ENCODE measurements around the gene JARID2. TPM values are rescaled to one million over a fixed set of nuclear protein-coding genes. Genes with fewer than 3 reads are reported as not detected.

Gene JARID2
- polyA plus RNA-seq, 1 of the 3 experiments (the other 2 are of a cell fraction), result 3.4 TPM

DNA sequence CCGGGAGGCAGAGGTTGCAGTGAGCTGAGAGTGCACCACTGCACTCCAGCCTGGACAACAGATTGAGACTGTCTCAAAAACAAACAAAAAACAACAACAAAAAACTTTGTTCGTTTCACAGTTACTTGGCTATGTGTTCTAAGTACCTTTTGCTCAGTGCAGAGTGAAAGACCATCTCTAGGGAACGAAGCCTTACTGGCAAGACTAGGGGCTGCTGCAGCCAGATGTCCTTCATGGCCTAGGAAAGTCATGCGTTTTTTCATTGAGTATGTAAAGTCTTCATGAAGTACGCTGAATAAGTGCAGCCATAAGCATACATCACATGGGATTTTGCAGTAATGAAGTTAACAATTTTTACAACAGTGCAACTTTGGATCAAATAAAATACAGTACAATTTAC is 111.1 kb downstream of the JARID2 start:
- Histone ChIP-seq H3K9me2 (no peaks in the 10 kb centered on the region), H3K4me3 (ENCODE audit: low read depth in 2 of 2, low read length in 1 of 2) (no peak overlapping the region), H3K36me3 (replicated peaks in 1 of 2; ENCODE audit: control insufficient read depth in 1 of 2, insufficient read depth in 2 of 2, low read length in 1 of 2) (no peaks in the 10 kb centered on the region), H3K9ac (no peak overlapping the region), H3K4me1 (ENCODE audit: control insufficient read depth in 1 of 2, insufficient read depth in 2 of 2, low read depth in 1 of 2, low read length in 1 of 2) (peaks cover 0 to 14% of the 10 kb centered on the region in 2 experiments; a peak in 3 of 4 replicates), H3K79me2 (ENCODE audit: insufficient read depth) (peaks cover 14% of the 10 kb centered on the region; the same call in 1 of the 2 replicates), H2AFZ (ENCODE audit: low read depth) (no peak overlapping the region), H3K27ac (ENCODE audit: low read depth in 2 of 2, low read length in 1 of 2) (no peak overlapping the region), H3K27me3 (ENCODE audit: insufficient read depth) (no peaks in the 10 kb centered on the region), H4K20me1 (ENCODE audit: insufficient read depth) (peaks cover 5% of the 10 kb centered on the region; the same call in 1 of the 2 replicates), H3K9me3 (no peaks in the 10 kb centered on the region), H3F3A (replicated peaks; ENCODE audit: insufficient read depth) (peaks cover 3% of the 10 kb centered on the region), H3K4me2 (no peak overlapping the region)
- DNase-seq, result no peak
- CTCF ChIA-PET, result interaction anchor here (0.6 to 2.0 kb wide), 2 partner anchors 11 to 106 kb away, joined by 3 to 5 read pairs; no protein-coding TSS in a partner anchor
- TF ChIP-seq TCF12 (IDR thresholded peaks at IDR 0.05) (no peak), SIN3A (IDR thresholded peaks at IDR 0.05; ENCODE audit: borderline replicate concordance, low read depth, low read length) (no peak), EZH2phosphoT487 (IDR thresholded peaks at IDR 0.05; ENCODE audit: borderline replicate concordance, low read depth) (no peak), RAD21 (IDR thresholded peaks at IDR 0.05; ENCODE audit: low read length) (no peak), CHD2 (IDR thresholded peaks at IDR 0.05; ENCODE audit: low read length, partially characterized antibody) (no peak)
- TF ChIP-seq, protein P1, sequence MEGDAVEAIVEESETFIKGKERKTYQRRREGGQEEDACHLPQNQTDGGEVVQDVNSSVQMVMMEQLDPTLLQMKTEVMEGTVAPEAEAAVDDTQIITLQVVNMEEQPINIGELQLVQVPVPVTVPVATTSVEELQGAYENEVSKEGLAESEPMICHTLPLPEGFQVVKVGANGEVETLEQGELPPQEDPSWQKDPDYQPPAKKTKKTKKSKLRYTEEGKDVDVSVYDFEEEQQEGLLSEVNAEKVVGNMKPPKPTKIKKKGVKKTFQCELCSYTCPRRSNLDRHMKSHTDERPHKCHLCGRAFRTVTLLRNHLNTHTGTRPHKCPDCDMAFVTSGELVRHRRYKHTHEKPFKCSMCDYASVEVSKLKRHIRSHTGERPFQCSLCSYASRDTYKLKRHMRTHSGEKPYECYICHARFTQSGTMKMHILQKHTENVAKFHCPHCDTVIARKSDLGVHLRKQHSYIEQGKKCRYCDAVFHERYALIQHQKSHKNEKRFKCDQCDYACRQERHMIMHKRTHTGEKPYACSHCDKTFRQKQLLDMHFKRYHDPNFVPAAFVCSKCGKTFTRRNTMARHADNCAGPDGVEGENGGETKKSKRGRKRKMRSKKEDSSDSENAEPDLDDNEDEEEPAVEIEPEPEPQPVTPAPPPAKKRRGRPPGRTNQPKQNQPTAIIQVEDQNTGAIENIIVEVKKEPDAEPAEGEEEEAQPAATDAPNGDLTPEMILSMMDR (IDR thresholded peaks at IDR 0.05), result no peak
- TF ChIP-seq, protein P2, sequence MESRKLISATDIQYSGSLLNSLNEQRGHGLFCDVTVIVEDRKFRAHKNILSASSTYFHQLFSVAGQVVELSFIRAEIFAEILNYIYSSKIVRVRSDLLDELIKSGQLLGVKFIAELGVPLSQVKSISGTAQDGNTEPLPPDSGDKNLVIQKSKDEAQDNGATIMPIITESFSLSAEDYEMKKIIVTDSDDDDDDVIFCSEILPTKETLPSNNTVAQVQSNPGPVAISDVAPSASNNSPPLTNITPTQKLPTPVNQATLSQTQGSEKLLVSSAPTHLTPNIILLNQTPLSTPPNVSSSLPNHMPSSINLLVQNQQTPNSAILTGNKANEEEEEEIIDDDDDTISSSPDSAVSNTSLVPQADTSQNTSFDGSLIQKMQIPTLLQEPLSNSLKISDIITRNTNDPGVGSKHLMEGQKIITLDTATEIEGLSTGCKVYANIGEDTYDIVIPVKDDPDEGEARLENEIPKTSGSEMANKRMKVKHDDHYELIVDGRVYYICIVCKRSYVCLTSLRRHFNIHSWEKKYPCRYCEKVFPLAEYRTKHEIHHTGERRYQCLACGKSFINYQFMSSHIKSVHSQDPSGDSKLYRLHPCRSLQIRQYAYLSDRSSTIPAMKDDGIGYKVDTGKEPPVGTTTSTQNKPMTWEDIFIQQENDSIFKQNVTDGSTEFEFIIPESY (IDR thresholded peaks at IDR 0.05; ENCODE audit: borderline replicate concordance, low read depth), result no peak
- TF ChIP-seq, protein P3, sequence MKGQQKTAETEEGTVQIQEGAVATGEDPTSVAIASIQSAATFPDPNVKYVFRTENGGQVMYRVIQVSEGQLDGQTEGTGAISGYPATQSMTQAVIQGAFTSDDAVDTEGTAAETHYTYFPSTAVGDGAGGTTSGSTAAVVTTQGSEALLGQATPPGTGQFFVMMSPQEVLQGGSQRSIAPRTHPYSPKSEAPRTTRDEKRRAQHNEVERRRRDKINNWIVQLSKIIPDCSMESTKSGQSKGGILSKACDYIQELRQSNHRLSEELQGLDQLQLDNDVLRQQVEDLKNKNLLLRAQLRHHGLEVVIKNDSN (IDR thresholded peaks at IDR 0.05; ENCODE audit: borderline replicate concordance, low read depth), result no peak
- POLR2A ChIA-PET, result no interaction called here
- 94% methylated on average over 5 of the region's 5 CpGs for WGBS (ENCODE audit: low lambda C conversion rate)

DNA sequence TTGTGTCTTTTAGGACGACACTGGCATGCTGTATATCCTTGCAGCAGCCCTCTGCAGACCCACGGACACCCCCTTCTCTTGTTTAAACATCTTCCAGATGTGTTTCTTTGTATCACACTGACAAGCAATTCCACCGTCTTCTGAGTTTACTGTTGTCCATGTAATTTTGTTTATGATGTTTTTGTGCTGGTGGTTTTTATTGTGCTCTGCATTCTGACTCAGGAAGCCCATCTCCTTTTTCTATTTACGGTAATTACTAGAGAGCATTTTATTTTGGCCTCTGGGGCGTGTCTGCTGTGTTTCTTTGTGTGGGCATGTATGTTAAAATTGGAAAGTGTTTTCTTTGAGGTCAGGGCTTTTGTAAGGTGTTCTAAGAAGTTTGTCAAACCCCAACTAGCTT is 111.9 kb downstream of the JARID2 start:
- Histone ChIP-seq H3F3A (replicated peaks; ENCODE audit: insufficient read depth) (no peaks in the 10 kb centered on the region), H3K4me3 (ENCODE audit: low read depth in 2 of 2, low read length in 1 of 2) (no peak overlapping the region), H3K27me3 (ENCODE audit: insufficient read depth) (no peaks in the 10 kb centered on the region), H3K79me2 (ENCODE audit: insufficient read depth) (peaks cover 7% of the 10 kb centered on the region), H3K4me2 (no peak overlapping the region), H3K9me3 (no peaks in the 10 kb centered on the region), H3K4me1 (ENCODE audit: control insufficient read depth in 1 of 2, insufficient read depth in 2 of 2, low read depth in 1 of 2, low read length in 1 of 2) (peaks cover 0 to 10% of the 10 kb centered on the region in 2 experiments; a peak in 3 of 4 replicates), H3K27ac (ENCODE audit: low read depth in 2 of 2, low read length in 1 of 2) (no peak overlapping the region), H3K9me2 (no peaks in the 10 kb centered on the region), H3K9ac (no peak overlapping the region), H3K36me3 (replicated peaks in 1 of 2; ENCODE audit: control insufficient read depth in 1 of 2, insufficient read depth in 2 of 2, low read length in 1 of 2) (no peaks in the 10 kb centered on the region), H4K20me1 (ENCODE audit: insufficient read depth) (no peaks in the 10 kb centered on the region; the same call in 1 of the 2 replicates), H2AFZ (ENCODE audit: low read depth) (no peak overlapping the region)
- 90% methylated on average over 5 of the region's 5 CpGs for WGBS (ENCODE audit: low lambda C conversion rate)
- TF ChIP-seq, protein P4, sequence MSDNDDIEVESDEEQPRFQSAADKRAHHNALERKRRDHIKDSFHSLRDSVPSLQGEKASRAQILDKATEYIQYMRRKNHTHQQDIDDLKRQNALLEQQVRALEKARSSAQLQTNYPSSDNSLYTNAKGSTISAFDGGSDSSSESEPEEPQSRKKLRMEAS (IDR thresholded peaks at IDR 0.05; ENCODE audit: low read depth), result no peak
- ChIA-PET CTCF (interaction anchor here (0.6 to 2.0 kb wide), 3 partner anchors 12 to 887 kb away, joined by 3 to 5 read pairs (median 3); no protein-coding TSS in a partner anchor), POLR2A (no interaction called here)
- DNase-seq, result no peak

Data from SK-N-SH (cell line).